Measurements from ENCODE around the gene PLEKHA5.
"Not testable (repeated sequence)": the region's sequence is repeated elsewhere in the genome, so short reads cannot be mapped to it uniquely, and the experiment has no call there.

Gene PLEKHA5

DNA sequence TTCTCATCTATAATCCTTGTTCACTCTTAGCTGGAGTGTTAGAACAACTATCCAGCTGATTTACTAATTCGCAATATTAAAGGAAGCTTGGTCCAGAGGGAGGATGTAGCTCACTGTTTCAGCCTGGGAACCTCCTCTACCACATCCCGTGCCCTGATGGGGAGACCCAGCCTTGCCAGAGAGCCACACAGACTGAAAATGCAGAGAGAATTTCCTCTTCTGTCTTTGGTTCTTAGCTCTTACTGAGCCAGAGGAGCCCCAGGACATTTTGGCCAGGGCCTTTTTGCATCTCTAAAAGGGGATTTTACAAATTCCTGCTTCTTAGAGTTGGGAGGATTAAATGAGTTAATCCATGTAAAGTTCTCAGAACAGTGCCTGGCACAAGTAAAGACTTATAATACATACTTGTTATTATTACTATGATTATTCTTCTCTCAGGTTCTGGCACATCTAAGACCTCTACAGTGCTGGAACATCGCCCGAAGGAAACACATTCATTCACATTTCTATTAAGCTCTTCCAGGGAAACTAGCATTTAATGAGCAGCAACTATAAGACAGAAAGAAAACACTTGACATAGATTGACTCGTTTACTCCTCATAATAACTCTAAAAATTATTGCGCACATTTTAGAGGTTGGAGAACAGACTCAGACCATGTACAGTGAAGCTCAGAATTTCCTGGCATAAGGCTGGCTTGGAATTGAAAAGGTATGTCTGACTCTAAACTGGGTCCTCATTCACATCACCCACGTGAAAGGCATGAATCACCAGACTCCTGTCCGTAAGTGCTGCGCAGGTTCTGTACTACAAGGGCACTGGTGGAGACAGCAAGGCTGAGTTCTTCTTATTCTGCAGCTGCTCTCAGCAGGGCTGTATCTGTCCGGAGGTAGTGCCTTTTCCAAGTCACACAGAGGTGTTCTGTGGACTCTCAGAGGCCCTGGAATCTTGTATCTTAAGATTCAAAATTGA, 282.0 kb downstream of the PLEKHA5 start:
- Histone ChIP-seq H3K9ac (ENCODE audit: low read depth, low read length) (no peak overlapping the region), H3K36me3 (ENCODE audit: insufficient read depth, low read length) (no peaks in the 10 kb centered on the region), H3K9me3 (ENCODE audit: control insufficient read depth, insufficient read depth, low read length) (no peaks in the 10 kb centered on the region), H3K4me1 (ENCODE audit: insufficient read depth, low read length) (peaks cover 27% of the 10 kb centered on the region)

DNA sequence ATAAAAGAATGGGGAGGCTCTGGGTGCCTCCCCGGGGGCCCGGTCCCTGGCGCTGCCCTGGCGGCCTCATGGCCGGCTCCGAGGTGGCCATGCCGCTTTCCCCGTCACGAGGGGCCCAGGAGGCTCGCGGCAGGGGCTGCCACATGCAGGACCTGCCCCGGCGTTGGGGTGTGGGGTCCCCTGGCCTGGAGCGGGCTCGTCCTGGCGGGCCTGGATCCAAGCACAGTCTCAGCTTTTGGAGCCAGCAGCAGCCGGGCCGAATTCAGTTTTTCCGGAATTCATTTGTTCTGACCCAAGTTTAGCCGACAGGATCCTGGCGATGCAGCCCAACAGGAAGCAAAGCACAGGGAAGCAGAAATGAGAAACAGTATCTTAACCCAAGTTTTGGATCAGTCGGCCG, 283.3 kb downstream of the PLEKHA5 start:
- no peaks in the 10 kb centered on the region for H3K9me3 ChIP-seq (ENCODE audit: control insufficient read depth, insufficient read depth, low read length)
- H3K9ac ChIP-seq (ENCODE audit: low read depth, low read length), result no peak overlapping the region
- H3K36me3 ChIP-seq (ENCODE audit: insufficient read depth, low read length), result no peaks in the 10 kb centered on the region
- peaks cover 27% of the 10 kb centered on the region for H3K4me1 ChIP-seq (ENCODE audit: insufficient read depth, low read length)

DNA sequence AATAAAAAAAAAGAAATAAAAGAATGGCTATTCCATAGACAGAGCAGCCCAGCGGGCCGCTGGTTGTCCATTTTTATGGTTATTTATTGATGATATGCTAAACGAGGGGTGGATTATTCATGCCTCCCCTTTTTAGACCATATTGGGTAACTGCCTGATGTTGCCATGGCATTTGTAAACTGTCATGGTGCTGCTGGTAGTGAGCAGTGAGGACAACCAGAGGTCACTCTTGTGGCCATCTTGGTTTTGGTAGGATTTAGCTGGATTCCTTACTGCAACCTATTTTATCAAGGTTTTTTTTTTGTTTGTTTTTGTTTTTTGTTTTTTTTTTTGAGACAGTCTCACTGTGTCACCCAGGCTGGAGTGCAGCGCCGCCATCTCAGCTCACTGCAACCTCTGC, 284.0 kb downstream of the PLEKHA5 start:
- not testable (repeated sequence) for H3K9me3 ChIP-seq (ENCODE audit: control insufficient read depth, insufficient read depth, low read length); H3K9ac ChIP-seq (ENCODE audit: low read depth, low read length); H3K36me3 ChIP-seq (ENCODE audit: insufficient read depth, low read length)
- peaks cover 27% of the 10 kb centered on the region for H3K4me1 ChIP-seq (ENCODE audit: insufficient read depth, low read length)

DNA sequence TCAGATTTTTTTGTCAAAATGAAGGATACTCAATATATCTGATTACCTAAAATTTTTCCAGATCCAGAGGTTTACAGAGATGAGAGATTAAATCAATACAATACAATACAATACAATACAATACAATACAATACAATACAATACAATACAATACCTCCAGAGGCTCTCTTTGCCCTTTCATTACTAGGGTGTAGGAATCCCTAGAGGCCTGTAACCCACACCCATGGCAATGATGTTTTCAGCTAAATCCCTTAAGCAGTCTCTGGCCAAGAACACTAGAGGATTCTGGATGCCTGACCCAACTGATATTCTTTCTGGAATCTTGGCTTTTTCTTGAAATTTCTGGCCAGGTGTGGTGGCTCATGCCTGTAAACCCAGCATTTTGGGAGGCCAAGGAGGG, 286.0 kb downstream of the PLEKHA5 start:
- H3K9me3 ChIP-seq (ENCODE audit: control insufficient read depth, insufficient read depth, low read length), result no peaks in the 10 kb centered on the region
- peaks cover 10% of the 10 kb centered on the region for H3K4me1 ChIP-seq (ENCODE audit: insufficient read depth, low read length)
- H3K9ac ChIP-seq (ENCODE audit: low read depth, low read length), result no peak overlapping the region
- H3K36me3 ChIP-seq (ENCODE audit: insufficient read depth, low read length), result no peaks in the 10 kb centered on the region

DNA sequence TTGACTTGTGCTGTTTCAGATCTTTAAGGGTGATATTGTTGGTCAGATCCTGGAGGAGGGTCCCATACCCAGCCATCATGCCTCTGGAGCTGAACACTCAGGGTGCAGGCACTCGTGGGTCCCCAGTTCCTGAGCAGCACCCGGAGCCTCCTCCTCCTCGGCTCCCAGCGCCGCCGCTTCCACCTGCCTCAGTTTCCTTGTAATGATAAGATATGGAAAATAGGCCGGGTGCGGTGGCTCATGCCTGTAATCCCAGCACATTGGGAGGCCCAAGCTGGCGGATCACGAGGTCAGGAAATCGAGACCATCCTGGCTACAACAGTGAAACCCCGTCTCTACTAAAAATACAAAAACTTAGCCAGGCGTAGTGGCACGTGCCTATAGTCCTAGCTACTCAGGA, 289.6 kb downstream of the PLEKHA5 start:
- no peaks in the 10 kb centered on the region for H3K36me3 ChIP-seq (ENCODE audit: insufficient read depth, low read length)
- no peaks in the 10 kb centered on the region for H3K4me1 ChIP-seq (ENCODE audit: insufficient read depth, low read length)

DNA sequence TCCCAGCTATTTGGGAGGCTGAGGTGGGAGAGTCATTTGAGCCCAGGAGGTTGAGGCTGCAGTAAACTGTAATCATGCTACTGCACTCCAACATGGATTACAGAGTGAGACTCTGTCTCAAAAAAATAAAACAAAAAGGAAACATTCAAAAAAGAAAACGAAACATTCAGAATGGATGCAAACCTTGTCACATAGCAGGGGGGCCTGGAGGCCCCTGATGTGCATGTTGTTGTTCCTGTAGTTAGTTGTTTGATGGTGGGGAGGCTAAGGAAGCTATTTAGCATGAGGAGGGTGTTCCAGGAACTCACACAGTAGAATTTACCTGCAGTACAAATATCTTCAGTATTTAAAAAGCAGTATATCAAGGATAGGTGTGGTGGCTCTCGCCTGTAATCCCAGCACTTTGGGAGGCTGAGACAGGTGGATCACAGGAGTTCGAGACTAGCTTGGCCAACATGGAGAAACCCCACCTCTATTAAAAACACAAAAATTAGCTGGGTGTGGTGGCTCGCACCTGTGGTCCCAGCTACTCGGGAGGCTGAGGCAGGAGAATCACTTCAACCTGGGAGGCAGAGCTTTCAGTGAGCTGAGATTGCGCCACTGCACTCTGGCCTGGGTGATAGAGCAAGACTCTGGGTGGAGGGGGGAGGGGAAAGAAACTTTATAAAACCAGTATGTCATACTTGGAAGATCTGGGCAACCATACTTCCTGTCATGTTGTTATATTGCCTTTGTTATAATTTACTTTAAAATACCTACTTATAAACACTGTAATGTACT, 292.2 kb downstream of the PLEKHA5 start:
- H3K9me3 ChIP-seq (ENCODE audit: control insufficient read depth, insufficient read depth, low read length), result peaks cover 4% of the 10 kb centered on the region; the same call in 1 of the 2 replicates
- H3K36me3 ChIP-seq (ENCODE audit: insufficient read depth, low read length), result no peaks in the 10 kb centered on the region
- no peak overlapping the region for H3K9ac ChIP-seq (ENCODE audit: low read depth, low read length)
- no peaks in the 10 kb centered on the region for H3K4me1 ChIP-seq (ENCODE audit: insufficient read depth, low read length)

More for the DNA sequence above, 289.6 kb downstream of the PLEKHA5 start:
- Histone ChIP-seq H3K9me3 (ENCODE audit: control insufficient read depth, insufficient read depth, low read length) (no peaks in the 10 kb centered on the region), H3K9ac (ENCODE audit: low read depth, low read length) (no peak overlapping the region)

DNA sequence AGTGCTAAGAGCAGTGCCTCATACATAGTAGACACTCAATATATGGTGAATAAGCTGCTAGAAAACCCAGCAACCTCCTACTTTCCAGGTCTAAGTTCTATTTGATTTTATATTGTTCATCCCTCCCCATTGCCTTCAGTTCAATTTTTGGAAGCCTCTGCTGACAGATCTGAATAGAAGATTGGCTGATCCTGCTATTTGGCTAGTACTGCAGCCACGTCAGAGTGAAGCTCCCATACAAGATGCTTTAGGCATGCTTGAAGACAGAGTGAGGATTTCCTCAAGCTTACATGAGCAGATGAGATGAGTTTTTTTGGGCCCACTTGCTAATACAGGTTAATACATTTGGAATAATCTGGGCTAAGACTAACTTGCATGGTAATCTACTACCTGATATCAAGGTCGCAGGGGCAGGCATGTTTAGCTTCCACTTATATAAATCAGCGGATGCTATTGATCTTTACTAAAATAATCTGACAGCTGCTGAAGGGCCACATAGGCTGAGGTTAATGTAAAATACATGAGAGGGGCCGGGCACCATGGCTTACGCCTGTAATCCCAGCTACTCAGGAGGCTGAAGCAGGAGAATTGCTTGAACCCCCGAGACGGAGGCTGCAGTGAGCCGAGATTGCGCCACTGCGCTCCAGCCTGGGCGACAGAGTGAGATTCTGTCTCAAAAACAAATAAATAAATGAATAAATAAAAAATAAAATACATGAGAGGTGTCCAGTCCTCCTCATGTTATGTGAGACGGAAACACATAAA, 293.8 kb downstream of the PLEKHA5 start:
- H3K9ac ChIP-seq (ENCODE audit: low read depth, low read length), result no peak overlapping the region
- H3K4me1 ChIP-seq (ENCODE audit: insufficient read depth, low read length), result no peaks in the 10 kb centered on the region
- peaks cover 4% of the 10 kb centered on the region; the same call in 1 of the 2 replicates for H3K9me3 ChIP-seq (ENCODE audit: control insufficient read depth, insufficient read depth, low read length)
- no peaks in the 10 kb centered on the region for H3K36me3 ChIP-seq (ENCODE audit: insufficient read depth, low read length)

All from ES-I3 (cell line).